ENCODE data around the gene OR2A42.
A peak's percentile ranks its signal among the peaks of the same experiment; 100 is the strongest.
"Not testable (repeated sequence)": the region's sequence is repeated elsewhere in the genome, so short reads cannot be mapped to it uniquely, and the experiment has no call there.

OR2A42 gene

DNA sequence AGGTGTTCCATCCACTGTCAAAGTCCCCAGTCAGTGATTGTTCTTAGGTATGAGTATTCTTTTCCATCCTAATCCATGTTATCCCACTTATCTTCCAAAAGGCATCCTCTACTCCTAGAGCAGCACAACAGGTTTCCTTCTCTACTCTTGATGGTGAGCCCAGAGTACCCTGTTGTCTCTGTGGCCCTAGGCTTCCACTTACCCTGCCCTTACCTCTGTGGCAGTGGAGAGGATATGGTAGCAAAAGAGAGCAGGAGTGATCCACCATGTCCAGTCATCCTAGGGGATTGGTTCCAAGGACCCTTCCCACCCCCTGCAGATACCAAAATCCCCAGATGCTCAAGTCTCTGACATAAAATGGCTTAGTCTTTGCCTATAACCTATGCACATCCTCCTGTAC lies 22.2 kb downstream of the OR2A42 start:
- not testable (repeated sequence) for H3K9me3 Mint-ChIP-seq; DNase-seq (ENCODE audit: low spot score in 2 of 2); H3K4me1 Mint-ChIP-seq; H3K4me3 Mint-ChIP-seq; ATAC-seq (replicated peaks; ENCODE audit: extremely low read depth, poor library complexity, severe bottlenecking); H3K36me3 Mint-ChIP-seq (ENCODE audit: insufficient read depth); H3K27me3 Mint-ChIP-seq; H3K27ac Mint-ChIP-seq (ENCODE audit: low read depth)

DNA sequence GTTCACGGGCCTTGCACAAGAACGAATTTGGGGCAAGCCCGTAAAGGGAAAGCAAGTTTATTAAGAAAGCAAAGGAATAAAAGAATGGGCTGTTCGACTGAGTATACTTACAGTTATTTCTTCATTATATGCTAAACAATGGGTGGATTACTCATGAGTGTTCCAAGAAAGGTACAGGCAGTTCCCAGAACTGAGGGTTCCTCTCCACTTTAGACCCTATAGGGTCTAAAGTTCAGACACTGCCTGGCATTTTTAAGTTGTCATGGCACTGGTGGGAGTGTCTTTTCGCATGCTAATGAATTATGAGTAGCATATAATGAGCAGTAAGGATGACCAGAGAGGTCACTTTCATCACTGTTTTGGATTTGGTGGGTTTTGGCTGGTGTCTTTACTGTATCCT lies 34.1 kb downstream of the OR2A42 start:
- DNase-seq (ENCODE audit: low spot score in 2 of 2); ATAC-seq (replicated peaks; ENCODE audit: extremely low read depth, poor library complexity, severe bottlenecking); H3K27ac Mint-ChIP-seq (ENCODE audit: low read depth); H3K4me3 Mint-ChIP-seq; H3K9me3 Mint-ChIP-seq; H3K36me3 Mint-ChIP-seq (ENCODE audit: insufficient read depth); H3K4me1 Mint-ChIP-seq; H3K27me3 Mint-ChIP-seq: not testable (repeated sequence)

DNA sequence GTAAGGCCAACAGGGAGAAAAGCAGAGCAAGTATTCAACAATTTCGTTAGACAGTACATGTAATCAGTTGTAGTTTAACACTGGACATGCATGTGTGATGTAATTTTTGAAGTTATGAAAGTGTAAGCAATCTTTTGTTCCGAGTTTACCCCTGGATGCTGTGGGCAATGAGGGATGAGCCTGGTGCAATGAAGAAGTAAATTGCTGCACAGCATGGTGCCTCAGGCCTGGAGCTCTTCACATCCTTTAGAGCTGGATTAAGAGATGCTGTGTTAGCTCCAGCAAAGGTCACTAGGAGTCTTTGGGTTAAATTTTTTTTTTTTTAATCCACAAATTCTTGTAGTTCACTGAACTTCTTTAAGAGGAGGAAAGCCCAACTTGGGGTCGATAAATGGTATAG lies 36.3 kb downstream of the OR2A42 start:
- ATAC-seq (replicated peaks; ENCODE audit: extremely low read depth, poor library complexity, severe bottlenecking); H3K4me1 Mint-ChIP-seq; H3K4me3 Mint-ChIP-seq; H3K27ac Mint-ChIP-seq (ENCODE audit: low read depth); H3K9me3 Mint-ChIP-seq; H3K36me3 Mint-ChIP-seq (ENCODE audit: insufficient read depth); DNase-seq (ENCODE audit: low spot score in 2 of 2); H3K27me3 Mint-ChIP-seq: not testable (repeated sequence)

DNA sequence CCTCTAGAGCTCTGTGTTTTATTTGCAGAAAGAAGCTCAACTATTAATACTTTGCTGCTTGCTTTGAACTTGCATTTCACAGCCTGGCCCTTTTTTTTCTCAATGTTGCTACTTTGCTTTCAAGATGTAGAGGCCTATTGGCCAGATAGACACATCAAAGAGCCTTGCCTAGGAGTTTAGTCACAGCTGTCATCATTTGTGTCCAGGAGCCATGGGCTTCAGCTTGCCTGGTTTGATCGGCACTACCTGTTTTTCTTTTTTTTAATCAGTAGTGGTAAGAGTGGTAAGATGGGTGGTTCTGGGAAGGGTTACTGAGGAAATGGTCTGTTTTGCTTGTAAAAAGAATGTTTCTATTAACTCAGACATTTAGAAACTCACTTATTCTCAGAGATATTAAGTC lies 37.4 kb downstream of the OR2A42 start:
- H3K4me3 Mint-ChIP-seq; H3K27me3 Mint-ChIP-seq; H3K36me3 Mint-ChIP-seq (ENCODE audit: insufficient read depth); DNase-seq (ENCODE audit: low spot score in 2 of 2); H3K27ac Mint-ChIP-seq (ENCODE audit: low read depth); H3K4me1 Mint-ChIP-seq; H3K9me3 Mint-ChIP-seq: not testable (repeated sequence)
- peak; percentile 59 for ATAC-seq (replicated peaks; ENCODE audit: extremely low read depth, poor library complexity, severe bottlenecking)

DNA sequence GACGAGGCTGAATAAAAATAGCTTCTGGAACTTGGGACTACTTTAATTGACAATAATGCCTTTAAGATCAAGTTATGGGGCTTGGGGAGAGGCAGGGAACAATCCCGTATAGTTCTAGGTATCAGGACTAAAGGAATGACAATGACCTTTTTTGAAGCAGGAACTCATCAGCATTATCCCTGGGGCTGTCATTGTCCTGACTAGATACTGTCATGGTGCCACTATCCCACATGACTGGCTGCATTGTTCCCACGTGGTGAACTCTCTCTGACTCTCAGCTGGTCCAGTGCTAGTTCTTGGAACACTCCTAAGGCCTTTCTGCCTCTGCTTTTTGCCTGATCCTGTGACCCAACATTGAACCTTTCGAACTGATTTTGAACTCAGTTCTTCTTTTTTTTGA lies 40.5 kb downstream of the OR2A42 start:
- not testable (repeated sequence) for H3K9me3 Mint-ChIP-seq; ATAC-seq (replicated peaks; ENCODE audit: extremely low read depth, poor library complexity, severe bottlenecking); H3K36me3 Mint-ChIP-seq (ENCODE audit: insufficient read depth); H3K27me3 Mint-ChIP-seq; H3K4me1 Mint-ChIP-seq; H3K27ac Mint-ChIP-seq (ENCODE audit: low read depth); H3K4me3 Mint-ChIP-seq; DNase-seq (ENCODE audit: low spot score in 2 of 2)

DNA sequence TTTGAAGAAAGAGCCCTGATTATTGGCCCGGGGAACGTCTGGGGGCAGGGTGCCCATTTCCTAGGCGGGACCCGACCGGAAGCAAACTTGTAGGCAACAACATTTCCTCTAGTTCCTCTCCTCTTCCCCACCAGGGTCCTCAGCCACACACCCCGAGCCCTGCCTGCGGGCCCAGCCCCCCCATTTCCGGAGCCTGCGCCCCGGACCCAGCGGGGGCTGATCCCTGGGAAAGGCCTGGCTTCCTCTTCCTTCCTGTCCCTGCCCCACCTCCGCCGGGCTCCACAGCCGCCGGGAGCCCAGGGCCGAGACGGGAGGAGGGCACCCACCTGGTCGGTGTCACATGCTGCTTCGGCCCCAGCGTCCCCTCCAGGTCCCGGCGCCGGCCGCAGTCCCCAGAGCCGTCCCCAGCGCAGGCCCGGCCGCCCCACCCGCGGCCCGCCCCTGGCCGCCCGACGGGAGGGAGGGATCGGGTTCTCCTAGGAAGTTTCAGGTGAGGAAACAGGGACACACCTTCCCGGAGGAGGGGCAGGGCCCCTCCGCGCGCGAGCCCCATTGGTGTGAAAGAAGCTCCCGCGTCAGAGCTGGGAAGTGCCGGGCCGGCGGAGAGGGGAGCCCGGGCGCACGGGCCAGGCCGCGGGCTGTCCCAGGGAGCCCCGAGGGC lies 44.1 kb downstream of the OR2A42 start, which contains the start of gene ARHGEF35:
TSS of gene ARHGEF35 (minus strand) at position 622 of the 661 bp plus-strand sequence. CDS start 7,450 bp downstream, outside the sequence.
- H3K9me3 Mint-ChIP-seq; H3K36me3 Mint-ChIP-seq (ENCODE audit: insufficient read depth); DNase-seq (ENCODE audit: low spot score in 2 of 2); H3K27ac Mint-ChIP-seq (ENCODE audit: low read depth); H3K27me3 Mint-ChIP-seq; H3K4me3 Mint-ChIP-seq; H3K4me1 Mint-ChIP-seq: not testable (repeated sequence)
- ATAC-seq (replicated peaks; ENCODE audit: extremely low read depth, poor library complexity, severe bottlenecking), result peak; percentile 60

DNA sequence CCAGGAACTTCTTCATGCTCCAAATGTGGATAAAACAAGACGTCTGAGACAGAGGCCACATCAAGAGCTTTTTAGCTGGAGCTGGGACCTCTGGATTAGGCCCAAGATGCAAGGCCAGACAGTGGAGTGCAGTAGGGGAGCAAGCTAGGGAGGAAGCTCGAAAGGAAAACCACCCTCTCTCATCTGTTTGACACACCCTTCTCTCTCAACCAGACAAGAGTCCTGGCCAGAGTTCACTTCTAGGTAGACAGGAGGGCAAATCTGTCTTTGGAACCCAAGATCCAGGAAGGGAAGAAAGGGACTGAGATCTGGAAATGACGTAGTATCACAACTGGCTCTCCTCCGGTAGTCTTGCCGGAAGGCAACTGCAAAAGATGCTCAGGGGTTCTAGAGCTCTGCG lies 45.0 kb downstream of the OR2A42 start:
- H3K27ac Mint-ChIP-seq (ENCODE audit: low read depth); H3K4me3 Mint-ChIP-seq; H3K4me1 Mint-ChIP-seq; ATAC-seq (replicated peaks; ENCODE audit: extremely low read depth, poor library complexity, severe bottlenecking); H3K36me3 Mint-ChIP-seq (ENCODE audit: insufficient read depth); DNase-seq (ENCODE audit: low spot score in 2 of 2); H3K27me3 Mint-ChIP-seq; H3K9me3 Mint-ChIP-seq: not testable (repeated sequence)

DNA sequence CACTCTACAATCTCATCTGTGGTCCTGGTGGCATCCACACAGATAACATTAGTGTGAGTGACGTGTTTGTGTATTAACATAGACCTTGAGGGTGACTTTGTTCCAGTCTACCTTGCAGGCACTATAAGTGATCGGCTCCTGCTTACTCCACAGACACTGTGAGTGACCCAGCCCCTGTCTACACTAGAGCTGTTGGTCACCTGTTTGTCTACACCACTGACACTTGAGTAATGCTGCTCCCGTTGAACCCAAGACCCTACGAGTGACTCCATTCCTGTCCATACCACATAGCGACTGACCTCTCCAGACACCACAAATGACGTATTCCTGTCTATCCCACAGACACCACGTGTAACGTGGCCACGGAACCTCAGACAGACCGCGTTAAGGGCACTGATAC lies 45.6 kb downstream of the OR2A42 start:
- H3K4me1 Mint-ChIP-seq; H3K36me3 Mint-ChIP-seq (ENCODE audit: insufficient read depth); H3K27ac Mint-ChIP-seq (ENCODE audit: low read depth); H3K4me3 Mint-ChIP-seq; H3K9me3 Mint-ChIP-seq; H3K27me3 Mint-ChIP-seq; DNase-seq (ENCODE audit: low spot score in 2 of 2): not testable (repeated sequence)
- ATAC-seq (replicated peaks; ENCODE audit: extremely low read depth, poor library complexity, severe bottlenecking), result peak; percentile 37

DNA sequence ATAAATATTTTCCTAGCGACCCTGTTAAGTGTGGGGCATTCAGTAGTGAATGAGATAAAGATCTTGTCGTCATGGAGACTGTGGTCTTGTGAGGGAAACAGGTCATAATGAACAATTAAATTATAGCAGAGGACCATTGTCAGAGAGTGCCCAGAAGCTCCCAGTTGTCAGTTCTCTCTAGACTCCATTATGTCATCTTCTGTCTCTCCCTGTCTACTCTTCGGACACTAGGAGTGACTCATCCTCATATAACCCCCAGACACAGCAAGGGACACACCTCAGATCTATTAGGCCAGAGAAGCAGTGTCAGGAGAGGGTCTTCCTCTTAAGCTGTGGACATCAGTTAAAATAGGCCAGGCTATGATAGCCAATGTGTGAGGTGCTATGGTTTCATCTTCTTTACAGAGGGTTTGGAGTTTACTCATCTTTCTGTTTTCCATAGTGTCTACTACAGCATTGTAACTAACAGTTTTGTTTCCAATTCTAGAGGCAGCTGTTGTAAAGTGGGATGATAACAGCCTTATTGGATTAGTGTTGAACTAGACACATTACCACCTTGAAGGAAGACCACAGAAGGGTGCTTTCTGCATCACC lies 50.7 kb downstream of the OR2A42 start:
- peak; percentile 34 for ATAC-seq (replicated peaks; ENCODE audit: extremely low read depth, poor library complexity, severe bottlenecking)
- not testable (repeated sequence) for H3K4me1 Mint-ChIP-seq; H3K4me3 Mint-ChIP-seq; H3K27me3 Mint-ChIP-seq; DNase-seq (ENCODE audit: low spot score in 2 of 2); H3K9me3 Mint-ChIP-seq; H3K27ac Mint-ChIP-seq (ENCODE audit: low read depth); H3K36me3 Mint-ChIP-seq (ENCODE audit: insufficient read depth)

DNA sequence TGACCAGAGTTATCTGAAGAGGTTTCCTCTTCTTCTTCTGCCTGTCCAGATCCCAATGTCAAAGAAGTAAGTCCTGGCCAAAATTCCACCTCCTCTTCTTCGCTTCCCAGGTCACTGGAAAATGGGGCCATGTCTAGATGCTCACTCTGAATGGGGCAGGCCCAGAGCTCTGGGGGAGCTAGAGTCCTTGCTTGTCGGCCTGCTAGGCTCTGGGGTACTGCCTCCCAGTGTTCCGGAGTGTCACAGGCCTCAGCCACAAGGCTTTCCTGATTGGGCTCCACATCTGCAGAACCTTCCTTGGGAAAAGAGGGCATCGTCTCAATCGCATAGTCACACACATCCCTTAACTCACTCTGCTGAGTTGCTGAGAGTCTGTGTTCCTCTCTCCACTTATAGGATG lies 51.6 kb downstream of the OR2A42 start:
- not testable (repeated sequence) for H3K27me3 Mint-ChIP-seq; H3K9me3 Mint-ChIP-seq; H3K4me3 Mint-ChIP-seq; H3K4me1 Mint-ChIP-seq; H3K36me3 Mint-ChIP-seq (ENCODE audit: insufficient read depth); ATAC-seq (replicated peaks; ENCODE audit: extremely low read depth, poor library complexity, severe bottlenecking); DNase-seq (ENCODE audit: low spot score in 2 of 2); H3K27ac Mint-ChIP-seq (ENCODE audit: low read depth)

DNA sequence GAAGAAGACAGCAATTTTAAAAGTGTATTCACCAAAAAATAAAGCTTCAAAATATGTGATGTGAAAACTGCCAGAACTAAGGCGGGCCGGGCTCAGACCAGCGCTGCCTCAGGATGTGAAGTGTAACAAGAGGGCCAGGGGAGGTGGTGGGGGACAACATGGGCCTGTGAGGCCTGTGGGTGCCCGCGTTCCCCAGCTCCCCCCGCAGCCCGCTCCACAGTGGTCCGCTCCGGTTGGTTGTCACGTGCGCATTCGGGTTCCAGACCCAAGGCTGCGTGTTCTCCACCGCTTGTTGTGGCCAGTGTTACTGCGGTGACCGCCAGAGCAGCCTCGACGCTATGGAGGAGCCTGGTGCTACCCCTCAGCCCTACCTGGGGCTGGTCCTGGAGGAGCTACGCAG lies 56.2 kb downstream of the OR2A42 start, which contains the start of gene CTAGE4:
TSS of gene CTAGE4 (plus strand) at position 301 of the 400 bp plus-strand sequence. CDS start at position 339, 38 bp downstream.
- not testable (repeated sequence) for DNase-seq (ENCODE audit: low spot score in 2 of 2); H3K9me3 Mint-ChIP-seq

DNA sequence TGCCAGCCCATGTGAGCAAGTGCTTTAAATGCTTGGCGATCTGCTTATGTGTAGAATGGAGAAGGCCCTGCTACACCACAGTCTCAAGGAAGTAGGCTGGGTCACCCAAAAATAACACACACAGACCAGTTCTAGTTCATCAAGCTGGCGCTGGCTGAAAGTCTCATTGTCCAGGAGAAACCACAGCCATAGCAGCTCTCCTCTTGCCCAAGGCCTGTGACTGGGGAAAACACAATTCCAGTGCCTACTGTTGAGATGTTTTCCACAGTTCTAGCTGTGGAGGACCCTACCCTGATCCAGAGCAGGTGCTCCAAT lies 60.3 kb downstream of the OR2A42 start:
- H3K4me1 Mint-ChIP-seq; H3K4me3 Mint-ChIP-seq; H3K27ac Mint-ChIP-seq (ENCODE audit: low read depth); H3K36me3 Mint-ChIP-seq (ENCODE audit: insufficient read depth); DNase-seq (ENCODE audit: low spot score in 2 of 2); ATAC-seq (replicated peaks; ENCODE audit: extremely low read depth, poor library complexity, severe bottlenecking); H3K9me3 Mint-ChIP-seq: not testable (repeated sequence)
- H3K27me3 Mint-ChIP-seq, result peaks cover 17% of the 10 kb centered on the region

More for the DNA sequence above, 56.2 kb downstream of the OR2A42 start, which contains the start of gene CTAGE4:
- ATAC-seq (replicated peaks; ENCODE audit: extremely low read depth, poor library complexity, severe bottlenecking); H3K4me1 Mint-ChIP-seq; H3K4me3 Mint-ChIP-seq; H3K27ac Mint-ChIP-seq (ENCODE audit: low read depth); H3K27me3 Mint-ChIP-seq; H3K36me3 Mint-ChIP-seq (ENCODE audit: insufficient read depth): not testable (repeated sequence)

DNA sequence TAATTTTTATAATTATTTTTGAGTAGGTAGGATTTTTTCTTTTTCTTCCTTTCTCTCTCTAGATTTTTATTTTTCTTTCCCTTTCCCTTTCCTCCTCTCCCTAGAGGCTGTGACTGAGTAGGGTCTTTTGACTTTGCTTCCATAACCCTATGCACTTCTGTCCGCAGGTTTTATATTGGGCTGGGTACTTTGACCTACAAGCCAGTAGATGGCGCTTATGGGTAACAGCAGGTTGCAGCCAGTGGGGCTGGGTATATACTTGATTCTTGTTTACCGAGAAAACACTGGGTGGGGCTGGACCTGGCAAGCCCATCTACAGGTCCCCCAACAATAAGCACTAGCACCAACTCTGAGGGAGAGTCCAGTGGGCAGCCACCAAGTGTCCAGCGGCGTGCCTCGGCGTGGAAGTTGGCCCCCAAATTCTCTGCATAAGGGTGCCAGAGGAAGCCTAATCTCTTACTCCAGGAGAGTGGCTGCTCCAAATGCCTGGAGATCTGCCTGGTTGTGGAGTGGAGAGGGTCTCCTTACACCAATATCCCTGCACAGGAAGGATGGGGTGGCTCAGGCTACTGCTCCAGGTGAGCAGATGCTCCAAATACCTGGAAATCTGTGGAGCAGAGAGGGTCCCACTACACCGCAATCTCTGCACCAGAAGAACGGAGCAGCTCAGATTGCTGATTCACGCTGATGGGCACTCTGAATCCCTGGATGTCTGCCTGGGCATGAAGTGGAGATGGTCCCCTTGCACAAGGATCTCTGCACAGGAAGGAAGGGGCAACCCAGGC lies 60.8 kb downstream of the OR2A42 start:
- H3K27me3 Mint-ChIP-seq, result peaks cover 17% of the 10 kb centered on the region
- not testable (repeated sequence) for H3K27ac Mint-ChIP-seq (ENCODE audit: low read depth); H3K9me3 Mint-ChIP-seq; H3K4me1 Mint-ChIP-seq; DNase-seq (ENCODE audit: low spot score in 2 of 2); H3K4me3 Mint-ChIP-seq; H3K36me3 Mint-ChIP-seq (ENCODE audit: insufficient read depth)
- peak; percentile 73 for ATAC-seq (replicated peaks; ENCODE audit: extremely low read depth, poor library complexity, severe bottlenecking)

All from central memory CD8-positive, alpha-beta T cell (primary cell).